ENCODE data around the gene PTH1R. TPM values are rescaled to one million over a fixed set of nuclear protein-coding genes. Genes with fewer than 3 reads are reported as not detected.
A peak's percentile ranks its signal among the peaks of the same experiment; 100 is the strongest.

PTH1R gene
- polyA plus RNA-seq, 2 of the 4 experiments (the other 2 are of a cell fraction) = 0.45 to 0.53 TPM

DNA sequence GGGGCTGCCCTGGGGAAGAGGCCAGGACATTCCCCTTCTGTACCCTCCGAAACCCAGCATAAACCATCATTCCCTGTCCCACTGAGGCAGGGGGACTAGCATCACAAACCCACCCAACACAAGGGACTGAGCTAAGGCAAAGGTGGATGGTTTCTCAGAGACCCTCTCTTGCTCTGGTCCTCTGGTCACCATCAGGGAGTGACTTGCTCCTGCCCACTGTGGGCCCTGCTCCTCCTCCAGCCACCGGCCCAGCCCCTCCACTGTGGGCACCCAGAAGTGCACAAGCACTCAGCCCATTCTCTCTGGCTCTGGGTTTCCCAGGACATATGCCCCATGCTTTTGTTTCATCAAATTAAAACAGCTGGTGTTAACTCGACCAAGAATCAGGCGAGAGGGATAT, 44.9 kb downstream of the PTH1R start:
- DNase-seq (ENCODE audit: low read depth in 1 of 2, low spot score in 1 of 2) = no peak
- H3K4me1 ChIP-seq = peaks cover 32% of the 10 kb centered on the region
- POLR2A ChIA-PET = interaction anchor here (1.8 kb wide), 1 partner anchor 13 kb away, joined by 4 read pairs; no protein-coding TSS in a partner anchor
- ATAC-seq = no peak
- no peak for FAIRE-seq
- 100% methylated on average over 3 of the region's 4 CpGs for whole genome bisulfite sequencing (ENCODE audit: missing lambda C conversion rate)
- H3K9me3 ChIP-seq = no peaks in the 10 kb centered on the region
- no peak overlapping the region for H3K4me2 ChIP-seq
- no peak overlapping the region for H3K4me3 ChIP-seq
- no peak for TF ChIP-seq RAD21 (conservative IDR thresholded peaks at IDR 0.05 in 1 of 2, IDR thresholded peaks at IDR 0.05 in 1 of 2)
- no peak for TF ChIP-seq SREBF2 (IDR thresholded peaks at IDR 0.05)
- no peak for TF ChIP-seq MAFK (IDR thresholded peaks at IDR 0.05; ENCODE audit: partially characterized antibody)
- TF ChIP-seq, protein P1, sequence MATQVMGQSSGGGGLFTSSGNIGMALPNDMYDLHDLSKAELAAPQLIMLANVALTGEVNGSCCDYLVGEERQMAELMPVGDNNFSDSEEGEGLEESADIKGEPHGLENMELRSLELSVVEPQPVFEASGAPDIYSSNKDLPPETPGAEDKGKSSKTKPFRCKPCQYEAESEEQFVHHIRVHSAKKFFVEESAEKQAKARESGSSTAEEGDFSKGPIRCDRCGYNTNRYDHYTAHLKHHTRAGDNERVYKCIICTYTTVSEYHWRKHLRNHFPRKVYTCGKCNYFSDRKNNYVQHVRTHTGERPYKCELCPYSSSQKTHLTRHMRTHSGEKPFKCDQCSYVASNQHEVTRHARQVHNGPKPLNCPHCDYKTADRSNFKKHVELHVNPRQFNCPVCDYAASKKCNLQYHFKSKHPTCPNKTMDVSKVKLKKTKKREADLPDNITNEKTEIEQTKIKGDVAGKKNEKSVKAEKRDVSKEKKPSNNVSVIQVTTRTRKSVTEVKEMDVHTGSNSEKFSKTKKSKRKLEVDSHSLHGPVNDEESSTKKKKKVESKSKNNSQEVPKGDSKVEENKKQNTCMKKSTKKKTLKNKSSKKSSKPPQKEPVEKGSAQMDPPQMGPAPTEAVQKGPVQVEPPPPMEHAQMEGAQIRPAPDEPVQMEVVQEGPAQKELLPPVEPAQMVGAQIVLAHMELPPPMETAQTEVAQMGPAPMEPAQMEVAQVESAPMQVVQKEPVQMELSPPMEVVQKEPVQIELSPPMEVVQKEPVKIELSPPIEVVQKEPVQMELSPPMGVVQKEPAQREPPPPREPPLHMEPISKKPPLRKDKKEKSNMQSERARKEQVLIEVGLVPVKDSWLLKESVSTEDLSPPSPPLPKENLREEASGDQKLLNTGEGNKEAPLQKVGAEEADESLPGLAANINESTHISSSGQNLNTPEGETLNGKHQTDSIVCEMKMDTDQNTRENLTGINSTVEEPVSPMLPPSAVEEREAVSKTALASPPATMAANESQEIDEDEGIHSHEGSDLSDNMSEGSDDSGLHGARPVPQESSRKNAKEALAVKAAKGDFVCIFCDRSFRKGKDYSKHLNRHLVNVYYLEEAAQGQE (IDR thresholded peaks at IDR 0.05) = no peak
- TF ChIP-seq KDM1A (IDR thresholded peaks at IDR 0.05; ENCODE audit: low read depth) = no peak
- TF ChIP-seq, protein P2, sequence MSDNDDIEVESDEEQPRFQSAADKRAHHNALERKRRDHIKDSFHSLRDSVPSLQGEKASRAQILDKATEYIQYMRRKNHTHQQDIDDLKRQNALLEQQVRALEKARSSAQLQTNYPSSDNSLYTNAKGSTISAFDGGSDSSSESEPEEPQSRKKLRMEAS (IDR thresholded peaks at IDR 0.05) = no peak
- TF ChIP-seq, protein P3, sequence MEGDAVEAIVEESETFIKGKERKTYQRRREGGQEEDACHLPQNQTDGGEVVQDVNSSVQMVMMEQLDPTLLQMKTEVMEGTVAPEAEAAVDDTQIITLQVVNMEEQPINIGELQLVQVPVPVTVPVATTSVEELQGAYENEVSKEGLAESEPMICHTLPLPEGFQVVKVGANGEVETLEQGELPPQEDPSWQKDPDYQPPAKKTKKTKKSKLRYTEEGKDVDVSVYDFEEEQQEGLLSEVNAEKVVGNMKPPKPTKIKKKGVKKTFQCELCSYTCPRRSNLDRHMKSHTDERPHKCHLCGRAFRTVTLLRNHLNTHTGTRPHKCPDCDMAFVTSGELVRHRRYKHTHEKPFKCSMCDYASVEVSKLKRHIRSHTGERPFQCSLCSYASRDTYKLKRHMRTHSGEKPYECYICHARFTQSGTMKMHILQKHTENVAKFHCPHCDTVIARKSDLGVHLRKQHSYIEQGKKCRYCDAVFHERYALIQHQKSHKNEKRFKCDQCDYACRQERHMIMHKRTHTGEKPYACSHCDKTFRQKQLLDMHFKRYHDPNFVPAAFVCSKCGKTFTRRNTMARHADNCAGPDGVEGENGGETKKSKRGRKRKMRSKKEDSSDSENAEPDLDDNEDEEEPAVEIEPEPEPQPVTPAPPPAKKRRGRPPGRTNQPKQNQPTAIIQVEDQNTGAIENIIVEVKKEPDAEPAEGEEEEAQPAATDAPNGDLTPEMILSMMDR (IDR thresholded peaks at IDR 0.05) = no peak
- TF ChIP-seq EP300 (IDR thresholded peaks at IDR 0.05) = no peak
- no peak for TF ChIP-seq CHD2 (IDR thresholded peaks at IDR 0.05; ENCODE audit: low read length, partially characterized antibody)
- no peak for TF ChIP-seq EHF (CRISPR knock-in tag; IDR thresholded peaks at IDR 0.05)
- no peak for TF ChIP-seq MYC (IDR thresholded peaks at IDR 0.05; ENCODE audit: borderline replicate concordance, low read length)
- TF ChIP-seq, protein P4, sequence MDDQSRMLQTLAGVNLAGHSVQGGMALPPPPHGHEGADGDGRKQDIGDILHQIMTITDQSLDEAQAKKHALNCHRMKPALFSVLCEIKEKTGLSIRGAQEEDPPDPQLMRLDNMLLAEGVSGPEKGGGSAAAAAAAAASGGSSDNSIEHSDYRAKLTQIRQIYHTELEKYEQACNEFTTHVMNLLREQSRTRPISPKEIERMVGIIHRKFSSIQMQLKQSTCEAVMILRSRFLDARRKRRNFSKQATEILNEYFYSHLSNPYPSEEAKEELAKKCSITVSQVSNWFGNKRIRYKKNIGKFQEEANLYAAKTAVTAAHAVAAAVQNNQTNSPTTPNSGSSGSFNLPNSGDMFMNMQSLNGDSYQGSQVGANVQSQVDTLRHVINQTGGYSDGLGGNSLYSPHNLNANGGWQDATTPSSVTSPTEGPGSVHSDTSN (IDR thresholded peaks at IDR 0.05) = no peak
- TF ChIP-seq, protein P5, sequence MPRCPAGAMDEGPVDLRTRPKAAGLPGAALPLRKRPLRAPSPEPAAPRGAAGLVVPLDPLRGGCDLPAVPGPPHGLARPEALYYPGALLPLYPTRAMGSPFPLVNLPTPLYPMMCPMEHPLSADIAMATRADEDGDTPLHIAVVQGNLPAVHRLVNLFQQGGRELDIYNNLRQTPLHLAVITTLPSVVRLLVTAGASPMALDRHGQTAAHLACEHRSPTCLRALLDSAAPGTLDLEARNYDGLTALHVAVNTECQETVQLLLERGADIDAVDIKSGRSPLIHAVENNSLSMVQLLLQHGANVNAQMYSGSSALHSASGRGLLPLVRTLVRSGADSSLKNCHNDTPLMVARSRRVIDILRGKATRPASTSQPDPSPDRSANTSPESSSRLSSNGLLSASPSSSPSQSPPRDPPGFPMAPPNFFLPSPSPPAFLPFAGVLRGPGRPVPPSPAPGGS (IDR thresholded peaks at IDR 0.05) = no peak
- no peak for TF ChIP-seq RNF2 (IDR thresholded peaks at IDR 0.05; ENCODE audit: borderline replicate concordance, low read depth)
- no peak for TF ChIP-seq NR3C1 (IDR thresholded peaks at IDR 0.05)
- no peak for TF ChIP-seq NFE2L2 (conservative IDR thresholded peaks at IDR 0.05; ENCODE audit: low read length)
- no peak for TF ChIP-seq JUNB (IDR thresholded peaks at IDR 0.05)
- TF ChIP-seq, protein P6, sequence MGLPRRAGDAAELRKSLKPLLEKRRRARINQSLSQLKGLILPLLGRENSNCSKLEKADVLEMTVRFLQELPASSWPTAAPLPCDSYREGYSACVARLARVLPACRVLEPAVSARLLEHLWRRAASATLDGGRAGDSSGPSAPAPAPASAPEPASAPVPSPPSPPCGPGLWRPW (IDR thresholded peaks at IDR 0.05) = no peak
- H3K27ac ChIP-seq = peak overlapping the region in 1 of 2 experiments; percentile 84; a peak in 3 of 6 replicates
- CTCF ChIA-PET = interaction anchor here (0.5 to 8.1 kb wide), 14 partner anchors 9 to 402 kb away, joined by 3 to 62 read pairs (median 5); no protein-coding TSS in a partner anchor
